ENCODE results near the gene ZNF836. TPM values are rescaled to one million over a fixed set of nuclear protein-coding genes. Genes with fewer than 3 reads are reported as not detected.
A peak's percentile ranks its signal among the peaks of the same experiment; 100 is the strongest.
"Not testable (repeated sequence)": the region's sequence is repeated elsewhere in the genome, so short reads cannot be mapped to it uniquely, and the experiment has no call there.

ZNF836 gene
- total RNA-seq (2014; rRNA removed; shearing (Covaris generic)) = 0.49 and 3.1 TPM in 2 replicates

DNA sequence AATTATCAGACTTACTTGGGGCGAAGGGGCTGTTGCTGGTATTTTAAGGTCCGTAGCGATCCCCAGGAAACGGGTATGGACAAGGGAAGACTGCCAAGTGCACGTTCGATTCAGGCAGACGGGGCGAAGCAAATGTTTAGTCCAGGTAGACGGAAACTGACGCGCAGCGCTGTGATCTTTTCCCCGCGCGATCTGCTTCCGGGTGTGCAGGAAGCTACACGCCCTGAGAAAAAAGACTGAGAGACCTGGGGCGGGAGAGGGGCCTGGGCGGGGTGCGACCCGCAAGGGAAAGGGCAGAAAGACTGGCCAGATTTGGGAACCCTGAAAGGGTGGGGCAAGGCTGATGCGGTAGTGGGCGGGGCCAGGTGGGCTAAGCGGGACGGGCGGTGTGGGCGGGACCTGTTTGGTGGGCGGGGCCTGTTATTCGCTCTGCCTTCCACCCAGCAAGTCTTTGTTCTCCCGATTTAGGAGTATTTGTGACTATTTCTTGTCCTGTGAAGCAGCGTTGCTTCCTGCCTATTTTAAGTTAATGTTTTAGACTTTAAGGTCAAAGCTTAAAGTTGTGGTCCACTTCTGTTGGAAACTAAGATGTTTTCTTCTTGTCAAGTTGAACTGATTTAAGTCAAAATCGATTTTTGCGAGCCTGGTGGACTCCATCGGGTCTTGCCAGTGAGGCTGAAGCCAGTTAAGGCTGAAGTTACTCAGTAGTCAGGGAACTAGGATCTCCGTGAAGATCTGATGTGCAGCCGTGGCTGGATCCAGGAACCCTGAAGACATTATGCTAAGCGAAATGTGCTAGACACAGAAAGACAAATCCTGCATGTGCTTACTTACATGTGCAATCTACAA, at the start of gene ZNF836:
Gene ZNF836 (minus strand): TSS at position 301 of the 849 bp plus-strand sequence. CDS start 3,549 bp downstream, outside the sequence.
- in situ Hi-C loops (cut with HindIII; ENCODE audit: low sequenced_read_pairs) = no loop called here
- DNase-seq (ENCODE audit: low spot score) = peak; percentile 86

DNA sequence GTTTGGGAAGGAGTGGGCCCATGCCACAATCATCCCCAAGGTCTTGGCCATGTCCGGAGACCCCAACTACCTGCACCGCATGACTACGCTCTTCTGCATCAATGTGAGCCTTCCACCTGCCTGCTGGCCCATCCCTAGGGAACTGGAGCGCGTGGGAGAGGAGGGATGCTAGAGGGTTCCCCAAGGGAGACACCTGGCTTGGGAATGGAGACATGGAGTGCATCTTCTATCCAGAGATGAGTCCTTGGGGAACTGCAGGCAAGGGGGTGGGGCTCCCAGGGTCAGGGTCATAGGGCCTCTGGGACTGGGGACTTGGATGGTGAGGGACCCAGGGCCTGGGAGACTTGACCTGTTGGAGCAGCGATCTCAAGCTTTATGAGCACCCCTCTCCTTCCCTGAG, 49.6 kb upstream of the ZNF836 start:
- no peak for DNase-seq (ENCODE audit: low spot score)
- in situ Hi-C loops (cut with HindIII; ENCODE audit: low sequenced_read_pairs) = no loop called here

DNA sequence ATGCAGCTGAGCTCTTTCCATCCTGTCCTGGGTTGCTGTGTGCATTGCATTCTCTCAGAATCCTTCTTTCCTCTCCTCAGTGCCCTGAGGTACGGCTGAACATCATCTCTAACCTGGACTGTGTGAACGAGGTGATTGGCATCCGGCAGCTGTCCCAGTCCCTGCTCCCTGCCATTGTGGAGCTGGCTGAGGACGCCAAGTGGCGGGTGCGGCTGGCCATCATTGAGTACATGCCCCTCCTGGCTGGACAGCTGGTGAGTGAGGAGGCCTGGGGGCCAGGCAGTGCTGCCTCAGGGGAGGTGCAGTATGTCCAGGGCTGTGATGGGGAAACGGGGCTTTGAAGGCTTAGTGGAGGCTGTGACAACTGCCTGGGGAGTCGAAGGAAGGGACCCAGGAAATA, 48.2 kb upstream of the ZNF836 start:
- DNase-seq (ENCODE audit: low spot score) = no peak
- in situ Hi-C loops (cut with HindIII; ENCODE audit: low sequenced_read_pairs) = no loop called here

DNA sequence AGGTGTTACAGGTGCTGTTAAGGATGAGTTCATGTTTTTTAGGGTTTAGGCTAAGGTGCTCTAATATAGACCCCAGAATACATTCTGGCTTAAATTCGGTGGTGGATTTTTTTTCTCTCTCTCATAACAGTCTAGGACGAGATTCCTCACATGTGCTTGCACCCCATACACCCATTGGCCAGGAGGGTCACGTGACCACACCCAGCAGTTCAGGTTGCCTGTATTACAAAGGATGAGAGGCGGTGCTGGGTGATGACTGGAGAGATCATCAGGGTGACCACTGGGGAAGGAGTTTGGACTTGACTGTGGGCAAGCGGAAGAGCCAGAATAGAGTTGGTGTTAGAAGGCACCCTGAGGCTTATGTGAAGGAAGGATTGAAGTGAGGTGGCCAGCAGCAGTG, 46.2 kb upstream of the ZNF836 start:
- no peak for DNase-seq (ENCODE audit: low spot score)
- in situ Hi-C loops (cut with HindIII; ENCODE audit: low sequenced_read_pairs) = no loop called here

DNA sequence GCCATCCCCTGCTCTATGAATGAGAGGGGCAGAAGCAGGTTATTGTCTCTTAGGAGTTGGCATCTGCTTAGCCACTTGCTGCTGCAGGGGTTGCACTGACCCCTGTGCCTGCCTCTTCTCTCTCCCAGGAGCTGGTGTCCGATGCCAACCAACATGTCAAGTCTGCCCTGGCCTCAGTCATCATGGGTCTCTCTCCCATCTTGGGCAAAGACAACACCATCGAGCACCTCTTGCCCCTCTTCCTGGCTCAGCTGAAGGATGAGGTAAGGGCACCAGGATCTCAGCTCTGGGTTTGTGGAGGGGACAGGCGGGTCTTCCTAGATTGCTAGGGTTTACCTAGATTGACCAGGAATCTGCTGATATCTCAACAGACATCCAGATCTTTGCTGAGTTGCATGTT, 45.0 kb upstream of the ZNF836 start:
- no peak for DNase-seq (ENCODE audit: low spot score)
- in situ Hi-C loops (cut with HindIII; ENCODE audit: low sequenced_read_pairs) = no loop called here

DNA sequence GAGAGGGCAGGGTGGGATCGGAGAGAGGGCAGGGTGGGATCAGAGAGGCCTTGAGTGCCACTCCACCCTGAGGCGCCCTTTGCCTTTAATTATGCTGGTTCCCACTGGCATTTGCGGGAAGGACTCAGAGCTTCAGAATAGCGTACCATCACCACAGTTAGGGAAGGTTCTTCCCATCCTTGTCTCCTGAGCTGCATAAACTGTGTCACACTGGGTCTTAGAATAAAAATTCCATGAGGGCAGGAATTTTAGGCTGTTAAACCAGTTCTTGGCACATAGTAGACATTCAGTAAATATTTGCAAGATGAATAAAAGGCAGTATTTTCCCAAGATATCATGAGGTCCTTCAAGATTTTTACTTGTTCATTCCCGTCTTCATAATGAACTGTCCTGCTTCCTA, 42.8 kb upstream of the ZNF836 start:
- DNase-seq (ENCODE audit: low spot score) = no peak
- in situ Hi-C loops (cut with HindIII; ENCODE audit: low sequenced_read_pairs) = no loop called here

DNA sequence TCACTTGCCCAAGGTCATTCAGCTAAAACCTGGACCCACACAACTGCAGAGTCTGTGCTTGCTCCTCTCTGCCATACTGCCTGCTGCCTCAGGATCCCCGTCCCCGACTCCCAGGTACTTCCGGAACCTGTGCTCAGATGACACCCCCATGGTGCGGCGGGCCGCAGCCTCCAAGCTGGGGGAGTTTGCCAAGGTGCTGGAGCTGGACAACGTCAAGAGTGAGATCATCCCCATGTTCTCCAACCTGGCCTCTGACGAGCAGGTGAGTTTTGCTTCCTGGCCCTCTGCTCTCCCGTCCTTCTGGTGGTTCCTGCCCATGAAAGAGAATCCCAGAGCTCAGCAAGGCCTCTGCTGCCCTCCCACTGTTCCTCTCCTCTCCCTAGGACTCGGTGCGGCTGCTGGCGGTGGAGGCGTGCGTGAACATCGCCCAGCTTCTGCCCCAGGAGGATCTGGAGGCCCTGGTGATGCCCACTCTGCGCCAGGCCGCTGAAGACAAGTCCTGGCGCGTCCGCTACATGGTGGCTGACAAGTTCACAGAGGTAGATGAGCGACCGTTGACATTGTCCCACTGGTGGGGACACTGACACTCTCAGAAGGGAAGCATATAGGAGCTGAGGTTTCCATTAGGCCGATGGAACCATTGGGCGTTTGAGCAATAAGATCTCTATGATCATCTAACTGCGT, 41.3 kb upstream of the ZNF836 start:
- in situ Hi-C loops (cut with HindIII; ENCODE audit: low sequenced_read_pairs) = no loop called here

GRCh38 chr19:52211926-52212571, 40.6 kb upstream of the ZNF836 start:
- no peak for DNase-seq (ENCODE audit: low spot score)

More for the DNA sequence above, 41.3 kb upstream of the ZNF836 start:
- no peak for DNase-seq (ENCODE audit: low spot score)

GRCh38 chr19:52211203-52211602, 39.8 kb upstream of the ZNF836 start:
- no peak for DNase-seq (ENCODE audit: low spot score)
- in situ Hi-C loops (cut with HindIII; ENCODE audit: low sequenced_read_pairs) = no loop called here

More at GRCh38 chr19:52211926-52212571, 40.6 kb upstream of the ZNF836 start:
- in situ Hi-C loops (cut with HindIII; ENCODE audit: low sequenced_read_pairs) = no loop called here

- no peak for DNase-seq (ENCODE audit: low spot score)
- in situ Hi-C loops (cut with HindIII; ENCODE audit: low sequenced_read_pairs) = no loop called here
Observed at GRCh38 chr19:52206481-52206880, 35.1 kb upstream of the ZNF836 start.

- in situ Hi-C loops (cut with HindIII; ENCODE audit: low sequenced_read_pairs); DNase-seq (ENCODE audit: low spot score): not testable (repeated sequence)
Observed at GRCh38 chr19:52200755-52201391, 29.5 kb upstream of the ZNF836 start.

GRCh38 chr19:52200044-52200443, 28.6 kb upstream of the ZNF836 start:
- in situ Hi-C loops (cut with HindIII; ENCODE audit: low sequenced_read_pairs) = no loop called here
- DNase-seq (ENCODE audit: low spot score) = no peak

DNA sequence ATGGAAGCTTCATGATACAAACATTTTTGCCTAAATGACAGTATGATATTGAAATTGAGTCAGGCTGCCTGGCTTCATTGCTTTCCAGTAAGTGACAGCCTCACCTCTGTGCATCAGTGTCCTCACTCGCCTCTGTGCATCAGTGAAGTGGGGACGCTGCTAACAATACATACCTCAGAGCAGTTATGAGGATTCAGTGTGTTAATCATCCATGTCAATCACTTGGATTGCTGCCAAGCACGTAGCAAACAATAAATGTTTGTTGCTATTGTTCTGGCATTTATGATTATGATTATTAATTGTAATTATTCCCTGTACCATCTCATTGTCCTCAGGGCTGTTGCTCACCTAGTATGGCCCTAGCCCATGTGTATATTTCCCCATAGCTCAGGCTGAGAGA, 27.3 kb upstream of the ZNF836 start:
- in situ Hi-C loops (cut with HindIII; ENCODE audit: low sequenced_read_pairs) = no loop called here
- DNase-seq (ENCODE audit: low spot score) = no peak

GRCh38 chr19:52197964-52198363, 26.5 kb upstream of the ZNF836 start:
- in situ Hi-C loops (cut with HindIII; ENCODE audit: low sequenced_read_pairs) = no loop called here
- no peak for DNase-seq (ENCODE audit: low spot score)

- in situ Hi-C loops (cut with HindIII; ENCODE audit: low sequenced_read_pairs) = no loop called here
- no peak for DNase-seq (ENCODE audit: low spot score)
Observed at GRCh38 chr19:52196256-52196967, 25.0 kb upstream of the ZNF836 start.

GRCh38 chr19:52191951-52192350, 20.5 kb upstream of the ZNF836 start:
- DNase-seq (ENCODE audit: low spot score) = no peak
- in situ Hi-C loops (cut with HindIII; ENCODE audit: low sequenced_read_pairs) = no loop called here

DNA sequence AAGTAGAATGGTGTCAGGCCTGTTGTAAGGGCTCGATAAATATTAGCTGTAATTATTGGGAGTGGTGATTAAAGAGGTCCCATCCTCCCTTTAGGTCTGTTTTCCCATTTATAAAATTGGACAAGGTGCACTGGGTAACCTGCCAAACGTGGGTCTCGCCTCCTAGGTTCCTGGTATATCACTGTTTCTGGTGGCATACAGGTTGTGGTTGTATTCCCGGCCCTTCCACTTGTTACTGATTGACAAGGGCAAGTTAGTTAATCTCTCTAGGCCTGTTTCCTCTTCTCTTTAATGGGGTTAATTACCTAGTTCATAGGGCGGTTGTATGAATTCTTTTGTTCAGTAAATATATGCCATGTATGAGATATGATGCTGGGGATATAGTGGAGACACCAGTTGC, 20.0 kb upstream of the ZNF836 start:
- in situ Hi-C loops (cut with HindIII; ENCODE audit: low sequenced_read_pairs) = no loop called here
- DNase-seq (ENCODE audit: low spot score) = no peak

DNA sequence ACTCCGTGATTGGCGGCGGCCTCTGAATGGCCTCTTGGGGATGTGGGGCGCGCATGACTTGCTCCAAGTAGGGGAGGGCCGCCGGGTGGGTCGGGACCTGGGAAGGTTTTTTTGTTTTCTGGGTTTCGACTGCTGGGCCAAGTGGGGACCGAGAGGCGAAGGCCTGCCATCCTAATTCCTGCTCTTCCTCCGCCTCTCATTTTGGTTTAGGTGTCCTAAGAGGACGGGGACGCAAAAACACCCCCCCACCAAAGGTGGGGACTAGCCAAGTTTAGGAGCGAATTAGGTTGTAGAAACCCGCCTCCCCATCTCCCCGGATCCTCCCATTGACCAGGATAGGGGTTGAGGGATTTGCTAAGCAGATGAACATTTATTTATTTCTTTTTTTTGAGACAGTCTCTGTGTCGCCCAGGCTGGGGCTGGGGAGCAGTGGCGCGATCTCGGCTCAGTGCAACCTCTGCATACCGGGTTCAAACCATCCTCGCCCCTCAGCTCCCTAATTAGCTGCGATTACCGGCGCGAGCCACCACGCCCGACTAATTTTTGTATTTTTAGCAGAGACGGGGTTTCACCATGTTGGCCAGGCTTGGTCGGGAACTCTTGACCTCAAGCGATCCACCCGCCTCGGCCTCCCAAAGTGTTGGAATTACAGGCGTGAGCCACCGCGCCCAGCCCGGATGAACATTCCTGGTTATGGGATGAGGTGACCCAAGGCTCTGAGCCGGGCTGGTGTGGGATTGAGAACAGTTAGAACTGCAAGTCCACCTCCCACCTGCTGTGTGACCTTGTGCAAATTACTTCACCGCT, 19.3 kb upstream of the ZNF836 start:
- peak; percentile 50 for DNase-seq (ENCODE audit: low spot score)
- in situ Hi-C loops (cut with HindIII; ENCODE audit: low sequenced_read_pairs) = no loop called here
